OCI-LY7 (cell line): ENCODE measurements around the gene IRAK3. TPM values are rescaled to one million over a fixed set of nuclear protein-coding genes. Genes with fewer than 3 reads are reported as not detected.
A peak's percentile ranks its signal among the peaks of the same experiment; 100 is the strongest.

Experiments
- BruUV-seq: library from RNA; stranded (reverse); fragments of 400-500 nt; replicated peaks from 2 replicates; lab custom pipeline; 2021; lab: Mats Ljungman, UMichigan
- CTCF ChIA-PET: fragments of 300-600 bp; sonication (Branson Sonifier 250); formaldehyde crosslinking; loops from one replicate; lab custom pipeline; 2022; ENCODE audit warnings: antibody characterized with exemption; ENCODE audit not compliant: unreplicated experiment; lab: Charles Lee
- POLR2A ChIA-PET: fragments of 300-600 bp; sonication (Branson Sonifier 250); formaldehyde crosslinking; loops from one replicate; lab custom pipeline; 2022; ENCODE audit warnings: antibody characterized with exemption; lab: Charles Lee
- DNase-seq: peaks from one replicate; pipeline ENCODE4 v3.0.0-alpha.2; 2015; ENCODE audit warnings: low spot score
- H2AFZ ChIP-seq: fragments of 200-600 bp; sonication (generic), shearing (Covaris generic); 2 replicates; pipeline ENCODE4 v1.6.1; 2014; ENCODE audit warnings: mild to moderate bottlenecking, antibody characterized with exemption, low read length, moderate library complexity
- H3K27ac ChIP-seq: fragments of 200-600 bp; sonication (generic); 2 replicates; pipeline ENCODE4 v1.5.1; 2014; ENCODE audit warnings: mixed run types, low read depth, mild to moderate bottlenecking, moderate library complexity, low read length, inconsistent platforms; ENCODE audit not compliant: poor library complexity, severe bottlenecking
- H3K36me3 ChIP-seq: fragments of 200-600 bp; sonication (generic); 2 replicates; pipeline ENCODE4 v1.6.1; 2014; ENCODE audit warnings: mild to moderate bottlenecking, antibody characterized with exemption, low read length, moderate library complexity, mixed read lengths; ENCODE audit not compliant: insufficient read depth
- H3K4me1 ChIP-seq: fragments of 200-600 bp; sonication (generic); 2 replicates; pipeline ENCODE4 v1.5.1; 2014; ENCODE audit warnings: mild to moderate bottlenecking, low read length; ENCODE audit not compliant: insufficient read depth, poor library complexity, severe bottlenecking
- H3K4me2 ChIP-seq: fragments of 200-600 bp; sonication (generic); 2 replicates; pipeline ENCODE4 v1.6.1; 2014; ENCODE audit warnings: mild to moderate bottlenecking, low read length
- H3K4me3 ChIP-seq: fragments of 200-600 bp; sonication (generic); 2 replicates; pipeline ENCODE4 v1.5.1; 2014; ENCODE audit warnings: mild to moderate bottlenecking, low read depth, low read length; ENCODE audit not compliant: poor library complexity, severe bottlenecking
- H3K79me2 ChIP-seq: fragments of 200-600 bp; sonication (generic); 2 replicates; pipeline ENCODE4 v1.6.1; 2016; ENCODE audit warnings: low read depth, mild to moderate bottlenecking, low read length, moderate library complexity, mixed read lengths; ENCODE audit not compliant: insufficient read depth
- H3K9me2 ChIP-seq: fragments of 200-600 bp; sonication (generic); 2 replicates; pipeline ENCODE4 v1.6.1; 2016; ENCODE audit warnings: mild to moderate bottlenecking, low read length, mixed read lengths; ENCODE audit not compliant: insufficient read depth
- H3K9me3 ChIP-seq: fragments of 200-600 bp; sonication (generic); 2 replicates; pipeline ENCODE4 v1.6.1; 2014; ENCODE audit warnings: mild to moderate bottlenecking, mixed run types, low read length, mixed read lengths
- H4K20me1 ChIP-seq: fragments of 200-600 bp; sonication (generic); 2 replicates; pipeline ENCODE4 v1.6.1; 2014; ENCODE audit warnings: mild to moderate bottlenecking, antibody characterized with exemption, low read length, moderate library complexity, mixed read lengths; ENCODE audit not compliant: insufficient read depth
- EZH2phosphoT487 ChIP-seq: fragments of 200-600 bp; sonication (generic); IDR thresholded peaks from 2 replicates; pipeline ENCODE4 v1.6.1; 2018; ENCODE audit warnings: low read depth, borderline replicate concordance, mild to moderate bottlenecking, mixed run types, antibody characterized with exemption, low read length, moderate library complexity, mixed read lengths
- intact Hi-C: fragments of 100-400 bp; cut with micrococcal nuclease; formaldehyde crosslinking; loops from one replicate; pipeline ENCODE4 v1.10.0; 2022; ENCODE audit not compliant: unreplicated experiment
- total RNA-seq, 2 experiments: library from RNA; depleted of rRNA in 1 of 2; stranded (reverse); fragments of >200 nt in 1 of 2; shearing (Covaris generic) in 1 of 2; gene quantifications; 2 replicates each; pipeline ENCODE4 v1.2.3, GENCODE V29; 2014 to 2022
- TF ChIP-seq, protein P1 (sequence below): fragments of 200-600 bp; sonication (generic); conservative IDR thresholded peaks from 2 replicates; pipeline ENCODE4 v1.5.1; 2014; ENCODE audit warnings: mild to moderate bottlenecking, antibody characterized with exemption, low read length, moderate library complexity, mixed read lengths

Gene IRAK3
- total RNA-seq, 2 experiments from 2014 or later, result 0.08 TPM; not detected in 1

DNA sequence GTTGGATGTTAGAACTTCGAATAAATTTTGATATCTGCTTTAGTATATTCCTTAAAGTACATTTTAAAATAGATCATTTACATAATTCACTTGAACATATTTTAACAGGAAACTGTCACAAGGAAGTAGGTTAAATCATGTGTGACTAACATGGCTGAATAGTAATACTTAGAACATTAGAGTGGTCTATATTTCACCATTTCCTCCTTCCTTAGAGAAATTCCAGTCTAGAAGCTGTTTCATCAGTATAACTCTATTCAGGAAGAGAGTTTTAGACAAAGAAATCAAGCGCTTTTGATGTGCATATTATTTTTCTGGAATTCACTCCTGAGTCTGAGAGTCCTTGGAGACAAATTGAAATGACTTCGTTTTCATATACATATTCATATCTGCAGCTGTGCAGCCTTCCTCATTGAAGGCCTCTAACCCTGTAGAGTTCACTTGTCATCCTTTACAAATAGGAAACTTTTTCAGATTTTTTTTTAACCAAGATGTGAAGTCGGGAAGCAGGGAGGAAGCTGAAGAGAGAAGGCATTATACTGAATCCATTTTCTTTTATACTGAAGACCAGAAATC is 28.4 kb downstream of the IRAK3 start:
- TF ChIP-seq EZH2phosphoT487, result no peak
- TF ChIP-seq, protein P1, sequence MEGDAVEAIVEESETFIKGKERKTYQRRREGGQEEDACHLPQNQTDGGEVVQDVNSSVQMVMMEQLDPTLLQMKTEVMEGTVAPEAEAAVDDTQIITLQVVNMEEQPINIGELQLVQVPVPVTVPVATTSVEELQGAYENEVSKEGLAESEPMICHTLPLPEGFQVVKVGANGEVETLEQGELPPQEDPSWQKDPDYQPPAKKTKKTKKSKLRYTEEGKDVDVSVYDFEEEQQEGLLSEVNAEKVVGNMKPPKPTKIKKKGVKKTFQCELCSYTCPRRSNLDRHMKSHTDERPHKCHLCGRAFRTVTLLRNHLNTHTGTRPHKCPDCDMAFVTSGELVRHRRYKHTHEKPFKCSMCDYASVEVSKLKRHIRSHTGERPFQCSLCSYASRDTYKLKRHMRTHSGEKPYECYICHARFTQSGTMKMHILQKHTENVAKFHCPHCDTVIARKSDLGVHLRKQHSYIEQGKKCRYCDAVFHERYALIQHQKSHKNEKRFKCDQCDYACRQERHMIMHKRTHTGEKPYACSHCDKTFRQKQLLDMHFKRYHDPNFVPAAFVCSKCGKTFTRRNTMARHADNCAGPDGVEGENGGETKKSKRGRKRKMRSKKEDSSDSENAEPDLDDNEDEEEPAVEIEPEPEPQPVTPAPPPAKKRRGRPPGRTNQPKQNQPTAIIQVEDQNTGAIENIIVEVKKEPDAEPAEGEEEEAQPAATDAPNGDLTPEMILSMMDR, result no peak
- Histone ChIP-seq H3K36me3 (peaks cover 5% of the 10 kb centered on the region; the same call in 1 of the 2 replicates), H3K79me2 (no peaks in the 10 kb centered on the region), H3K27ac (no peak overlapping the region), H3K4me3 (peak overlapping the region; percentile 27), H4K20me1 (no peaks in the 10 kb centered on the region), H3K4me1 (peaks cover 14% of the 10 kb centered on the region), H3K9me2 (no peaks in the 10 kb centered on the region), H3K9me3 (peaks cover 18% of the 10 kb centered on the region), H2AFZ (peak overlapping the region; percentile 90), H3K4me2 (peak overlapping the region; percentile 62)
- BruUV-seq, result no TSS peak
- POLR2A ChIA-PET, result interaction anchor here (0.6 to 2.0 kb wide), 6 partner anchors 14 to 118 kb away, joined by 3 to 4 read pairs (median 4); no protein-coding TSS in a partner anchor
- intact Hi-C loops, result no loop called here
- DNase-seq, result peak; percentile 27
- CTCF ChIA-PET, result interaction anchor here (0.5 kb wide), 1 partner anchor 10 kb away, joined by 5 read pairs; no protein-coding TSS in a partner anchor

DNA sequence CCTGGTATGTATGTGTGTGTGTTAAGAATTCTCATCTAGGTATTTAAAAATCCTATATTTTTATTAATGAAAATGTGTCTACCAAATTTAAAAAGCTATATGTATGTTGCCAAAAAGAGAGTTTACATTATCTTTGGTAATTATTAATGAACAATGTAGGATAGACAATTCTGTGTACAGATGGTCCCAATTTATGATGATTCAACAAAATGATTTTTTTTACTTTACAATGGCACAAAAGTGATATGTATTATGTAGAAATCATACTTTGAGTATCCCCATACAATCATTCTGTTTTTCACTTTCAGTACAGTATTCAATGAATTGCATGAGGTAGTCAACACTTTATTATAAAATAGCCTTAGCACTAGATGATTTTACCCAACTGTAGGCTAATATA is 39.4 kb downstream of the IRAK3 start:
- H3K79me2 ChIP-seq, result no peaks in the 10 kb centered on the region
- H3K9me3 ChIP-seq, result no peaks in the 10 kb centered on the region
- no peak overlapping the region for H3K4me2 ChIP-seq
- ChIA-PET POLR2A (interaction anchor here (0.6 to 1.5 kb wide), 4 partner anchors 10 to 1879 kb away, joined by 3 to 5 read pairs (median 4); partner anchors contain the start of gene TMBIM4), CTCF (interaction anchor here (1.5 kb wide), 1 partner anchor 14 kb away, joined by 3 read pairs; no protein-coding TSS in a partner anchor)
- BruUV-seq, result no TSS peak
- no peaks in the 10 kb centered on the region for H4K20me1 ChIP-seq
- no peaks in the 10 kb centered on the region for H3K36me3 ChIP-seq
- no peak for DNase-seq
- peaks cover 15% of the 10 kb centered on the region for H3K4me1 ChIP-seq
- no peak overlapping the region for H2AFZ ChIP-seq
- no peak overlapping the region for H3K27ac ChIP-seq
- no peaks in the 10 kb centered on the region for H3K9me2 ChIP-seq
- intact Hi-C loops, result no loop called here
- TF ChIP-seq, protein P1, result no peak
- TF ChIP-seq EZH2phosphoT487, result no peak
- H3K4me3 ChIP-seq, result no peak overlapping the region

- H4K20me1 ChIP-seq, result no peaks in the 10 kb centered on the region
- no peak for TF ChIP-seq EZH2phosphoT487
- TF ChIP-seq, protein P1, result no peak
Observed at GRCh38 chr12:66232263-66232662, 43.2 kb downstream of the IRAK3 start.

More at GRCh38 chr12:66232263-66232662, 43.2 kb downstream of the IRAK3 start:
- Histone ChIP-seq H3K9me2 (no peaks in the 10 kb centered on the region), H3K36me3 (no peaks in the 10 kb centered on the region), H3K79me2 (no peaks in the 10 kb centered on the region), H3K4me3 (no peak overlapping the region), H3K9me3 (no peaks in the 10 kb centered on the region), H3K27ac (peak overlapping the region; percentile 22), H3K4me1 (peaks cover 35% of the 10 kb centered on the region), H2AFZ (peak overlapping the region; percentile 76), H3K4me2 (peak overlapping the region; percentile 54)
- intact Hi-C loops, result no loop called here
- POLR2A ChIA-PET, result interaction anchor here (0.6 to 1.2 kb wide), 3 partner anchors 63 to 371 kb away, joined by 4 read pairs; partner anchors contain the start of gene TMBIM4
- CTCF ChIA-PET, result interaction anchor here (1.4 kb wide), 1 partner anchor 14 kb away, joined by 5 read pairs; no protein-coding TSS in a partner anchor
- DNase-seq, result peak; percentile 79
- no TSS peak for BruUV-seq
